Peyer's patch (tissue), 4 donors: ENCODE results near the gene AKNA.

ENCODE experiments used
- CTCF ChIP-seq, 6 experiments: fragments of 450-650 bp in 4 of 6; fragments of 200-600 bp in 2 of 6; sonication (generic) in 1 of 6; IDR thresholded peaks; one replicate each; pipeline ENCODE4 v1.5.1; 2017 to 2019; ENCODE audit warnings: antibody characterized with exemption in 6 of 6, mild to moderate bottlenecking in 3 of 6, moderate library complexity in 1 of 6
- POLR2A ChIP-seq, 2 donors: fragments of 450-650 bp; IDR thresholded peaks; one replicate each; pipeline ENCODE4 v1.5.1; 2017; ENCODE audit warnings: antibody characterized with exemption in 2 of 2, mild to moderate bottlenecking in 2 of 2, moderate library complexity in 2 of 2

GRCh38 chr9:114399381-114399780 lies 11.6 kb upstream of the AKNA start:
- TF ChIP-seq CTCF (IDR thresholded peaks at IDR 0.05) (no peak), POLR2A (IDR thresholded peaks at IDR 0.05) (no peak)
